MM.1S (cell line): Measurements from ENCODE around the gene SVEP1.

Experiments
- DNase-seq: peaks from one replicate; pipeline ENCODE4 v3.0.0-alpha.2; 2015
- H2AFZ ChIP-seq: fragments of 300-600 bp; sonication (generic); 2 replicates; pipeline ENCODE4 v1.6.0; 2016; ENCODE audit warnings: antibody characterized with exemption, low read length
- H3F3A ChIP-seq: fragments of 300-600 bp; sonication (generic); 2 replicates; pipeline ENCODE4 v1.6.1; 2016; ENCODE audit warnings: mild to moderate bottlenecking, antibody characterized with exemption, low read length, moderate library complexity, mixed read lengths; ENCODE audit not compliant: insufficient read depth
- H3K27ac ChIP-seq: fragments of 300-600 bp; sonication (generic); 2 replicates; pipeline ENCODE4 v1.5.1; 2016; ENCODE audit warnings: mild to moderate bottlenecking, low read length
- H3K27me3 ChIP-seq: fragments of 300-600 bp; sonication (generic); replicated peaks from 2 replicates; pipeline ENCODE4 v1.6.0; 2016; ENCODE audit warnings: low read length; ENCODE audit not compliant: insufficient read depth
- H3K36me3 ChIP-seq: fragments of 300-600 bp; sonication (generic); replicated peaks from 2 replicates; pipeline ENCODE4 v1.6.1; 2016; ENCODE audit warnings: mild to moderate bottlenecking, low read length, mixed read lengths; ENCODE audit not compliant: insufficient read depth
- H3K4me1 ChIP-seq: fragments of 300-600 bp; sonication (generic); 2 replicates; pipeline ENCODE4 v1.6.1; 2016; ENCODE audit warnings: low read length, mixed read lengths
- H3K4me2 ChIP-seq: fragments of 300-600 bp; sonication (generic); 2 replicates; pipeline ENCODE4 v1.6.0; 2016; ENCODE audit warnings: low read depth, low read length
- H3K4me3 ChIP-seq: fragments of 300-600 bp; sonication (generic); 2 replicates; pipeline ENCODE4 v1.5.1; 2016; ENCODE audit warnings: low read length, mixed read lengths
- H3K79me2 ChIP-seq: fragments of 300-600 bp; sonication (generic); 2 replicates; pipeline ENCODE4 v1.6.1; 2016; ENCODE audit warnings: mixed run types, low read length, mixed read lengths
- H3K9ac ChIP-seq: fragments of 300-600 bp; sonication (generic); 2 replicates; pipeline ENCODE4 v1.6.1; 2016; ENCODE audit warnings: low read length, mixed read lengths
- H3K9me2 ChIP-seq: fragments of 300-600 bp; sonication (generic); replicated peaks from 2 replicates; pipeline ENCODE4 v1.6.1; 2016; ENCODE audit warnings: mild to moderate bottlenecking, low read length, mixed read lengths; ENCODE audit not compliant: insufficient read depth
- H3K9me3 ChIP-seq: fragments of 300-600 bp; sonication (generic); replicated peaks from 2 replicates; pipeline ENCODE4 v1.6.1; 2016; ENCODE audit warnings: mild to moderate bottlenecking, low read length, mixed read lengths; ENCODE audit not compliant: insufficient read depth
- H4K20me1 ChIP-seq: fragments of 300-600 bp; sonication (generic); 2 replicates; pipeline ENCODE4 v1.6.1; 2016; ENCODE audit warnings: mild to moderate bottlenecking, low read length, moderate library complexity, mixed read lengths; ENCODE audit not compliant: insufficient read depth
- EZH2 ChIP-seq: fragments of 300-600 bp; sonication (generic); optimal IDR thresholded peaks from 2 replicates; pipeline ENCODE3; 2017; ENCODE audit warnings: low read depth, mild to moderate bottlenecking, antibody characterized with exemption, low read length, mixed read lengths
- EZH2phosphoT487 ChIP-seq: fragments of 300-600 bp; sonication (generic); IDR thresholded peaks from 2 replicates; pipeline ENCODE4 v1.6.1; 2018; ENCODE audit warnings: antibody characterized with exemption, low read length
- TF ChIP-seq, protein P1 (sequence below): fragments of 300-600 bp; sonication (generic); IDR thresholded peaks from 2 replicates; pipeline ENCODE4 v1.5.1; 2016; ENCODE audit warnings: antibody characterized with exemption, low read length, mixed read lengths

The SVEP1 gene

DNA sequence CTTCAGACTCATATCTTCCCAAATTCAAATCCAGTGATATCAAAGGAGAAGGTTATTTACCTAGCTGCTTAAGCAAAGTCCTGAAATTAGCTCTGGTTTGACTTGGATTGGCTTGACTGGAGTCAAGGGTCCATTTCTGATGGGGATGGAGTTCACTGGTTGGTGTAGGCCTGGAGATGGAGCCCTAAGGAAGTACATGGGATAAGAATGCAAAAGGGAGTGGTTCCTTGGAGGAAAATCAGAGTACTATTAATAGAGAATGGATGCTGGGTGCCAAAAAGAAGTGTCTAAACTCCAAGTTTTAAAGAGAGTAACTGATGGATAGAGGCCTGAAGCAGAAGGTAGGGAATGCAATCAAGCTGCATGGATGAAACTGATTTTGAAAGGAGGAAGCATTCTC, 255.7 kb downstream of the SVEP1 start:
- Histone ChIP-seq H4K20me1 (no peaks in the 10 kb centered on the region), H2AFZ (no peak overlapping the region), H3F3A (no peaks in the 10 kb centered on the region), H3K27ac (no peak overlapping the region), H3K36me3 (no peaks in the 10 kb centered on the region), H3K4me1 (no peaks in the 10 kb centered on the region), H3K9ac (no peak overlapping the region), H3K27me3 (no peaks in the 10 kb centered on the region), H3K4me3 (no peak overlapping the region), H3K9me2 (no peaks in the 10 kb centered on the region), H3K9me3 (no peaks in the 10 kb centered on the region), H3K79me2 (no peaks in the 10 kb centered on the region), H3K4me2 (no peak overlapping the region)
- no peak for TF ChIP-seq EZH2phosphoT487
- TF ChIP-seq, protein P1, sequence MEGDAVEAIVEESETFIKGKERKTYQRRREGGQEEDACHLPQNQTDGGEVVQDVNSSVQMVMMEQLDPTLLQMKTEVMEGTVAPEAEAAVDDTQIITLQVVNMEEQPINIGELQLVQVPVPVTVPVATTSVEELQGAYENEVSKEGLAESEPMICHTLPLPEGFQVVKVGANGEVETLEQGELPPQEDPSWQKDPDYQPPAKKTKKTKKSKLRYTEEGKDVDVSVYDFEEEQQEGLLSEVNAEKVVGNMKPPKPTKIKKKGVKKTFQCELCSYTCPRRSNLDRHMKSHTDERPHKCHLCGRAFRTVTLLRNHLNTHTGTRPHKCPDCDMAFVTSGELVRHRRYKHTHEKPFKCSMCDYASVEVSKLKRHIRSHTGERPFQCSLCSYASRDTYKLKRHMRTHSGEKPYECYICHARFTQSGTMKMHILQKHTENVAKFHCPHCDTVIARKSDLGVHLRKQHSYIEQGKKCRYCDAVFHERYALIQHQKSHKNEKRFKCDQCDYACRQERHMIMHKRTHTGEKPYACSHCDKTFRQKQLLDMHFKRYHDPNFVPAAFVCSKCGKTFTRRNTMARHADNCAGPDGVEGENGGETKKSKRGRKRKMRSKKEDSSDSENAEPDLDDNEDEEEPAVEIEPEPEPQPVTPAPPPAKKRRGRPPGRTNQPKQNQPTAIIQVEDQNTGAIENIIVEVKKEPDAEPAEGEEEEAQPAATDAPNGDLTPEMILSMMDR: no peak
- no peak for TF ChIP-seq EZH2
- no peak for DNase-seq

DNA sequence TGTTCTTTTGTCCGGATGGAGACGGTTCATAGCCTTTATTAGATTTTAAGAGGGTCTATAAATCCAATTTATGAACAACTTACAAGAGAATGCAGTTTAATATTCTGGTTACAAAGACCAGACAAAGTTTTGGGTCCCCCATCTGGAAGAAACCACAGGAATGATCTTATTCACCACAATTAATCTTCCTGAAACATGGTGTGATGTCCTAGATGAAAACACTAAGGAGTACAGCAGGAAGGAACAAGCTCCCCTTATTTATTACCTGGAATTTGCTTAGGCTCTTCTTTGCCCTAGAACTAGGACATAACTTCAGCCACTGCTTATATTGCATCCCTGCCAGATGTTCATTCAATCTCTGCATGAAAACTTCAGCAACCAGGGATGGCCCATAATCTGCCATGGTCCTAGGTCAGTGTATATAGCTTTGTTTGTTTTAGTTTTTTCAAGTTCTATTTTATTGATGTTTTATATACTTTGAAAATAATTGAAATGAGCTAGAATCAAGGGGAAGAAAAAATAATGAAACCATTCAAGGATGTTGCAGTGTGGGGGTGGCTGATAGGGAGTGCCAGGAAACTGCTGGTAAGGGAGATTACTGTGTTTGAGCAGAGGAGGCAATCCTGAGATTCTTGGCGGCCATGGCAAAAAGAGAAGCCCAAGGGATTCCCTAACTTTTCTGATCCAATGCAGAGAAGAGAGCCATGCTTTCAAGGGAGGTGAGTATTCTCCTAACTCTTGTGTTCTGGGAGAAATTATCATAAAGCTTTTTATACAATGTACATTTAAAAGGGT, 258.7 kb downstream of the SVEP1 start:
- Histone ChIP-seq H3K4me3 (no peak overlapping the region), H3K36me3 (no peaks in the 10 kb centered on the region), H3K4me2 (no peak overlapping the region), H3K9me3 (no peaks in the 10 kb centered on the region), H2AFZ (no peak overlapping the region), H3K79me2 (no peaks in the 10 kb centered on the region), H3K27ac (no peak overlapping the region), H3K9ac (no peak overlapping the region), H3K4me1 (peaks cover 9% of the 10 kb centered on the region), H3K27me3 (no peaks in the 10 kb centered on the region), H4K20me1 (no peaks in the 10 kb centered on the region), H3K9me2 (no peaks in the 10 kb centered on the region), H3F3A (peaks cover 12% of the 10 kb centered on the region)
- DNase-seq: no peak
- TF ChIP-seq, protein P1: no peak
- no peak for TF ChIP-seq EZH2

DNA sequence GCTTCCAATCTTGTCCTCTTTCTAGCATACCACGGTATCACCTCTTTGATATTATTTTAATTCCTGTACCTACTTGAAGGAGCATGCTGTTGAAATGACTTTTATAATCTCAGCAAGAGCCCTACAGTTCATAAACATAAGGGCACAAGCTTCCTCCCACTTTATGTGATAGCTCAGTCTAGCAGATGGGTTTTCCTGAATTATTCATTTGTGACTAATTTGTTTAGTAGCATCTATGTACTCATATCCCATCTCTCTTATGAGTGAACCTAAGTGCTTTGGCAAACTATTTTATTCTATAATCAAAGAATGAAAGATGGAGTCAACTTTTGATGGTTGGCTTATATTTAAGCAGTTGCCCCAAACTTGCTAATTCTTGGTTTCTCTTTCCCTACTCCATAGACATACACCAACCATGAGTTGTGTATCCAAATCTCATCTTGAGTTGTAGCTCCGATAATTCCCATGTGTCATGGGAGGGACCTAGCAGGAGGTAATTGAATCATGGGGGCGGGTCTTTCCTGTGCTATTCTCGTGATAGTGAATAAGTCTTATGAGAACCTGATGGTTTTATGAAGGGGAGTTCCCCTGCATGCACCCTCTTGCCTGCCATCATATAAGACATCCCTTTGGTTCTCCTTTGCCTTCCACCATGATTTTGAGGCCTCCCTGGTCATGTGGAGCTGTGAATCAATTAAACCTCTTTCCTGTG, 259.6 kb downstream of the SVEP1 start:
- no peak for TF ChIP-seq EZH2phosphoT487
- TF ChIP-seq, protein P1: no peak
- no peak for TF ChIP-seq EZH2
- Histone ChIP-seq H3K9ac (no peak overlapping the region), H4K20me1 (no peaks in the 10 kb centered on the region), H3K9me3 (no peaks in the 10 kb centered on the region), H3K27ac (no peak overlapping the region), H3K27me3 (no peaks in the 10 kb centered on the region), H3K79me2 (no peaks in the 10 kb centered on the region), H3F3A (peaks cover 13% of the 10 kb centered on the region), H3K4me3 (no peak overlapping the region), H3K4me2 (no peak overlapping the region), H3K9me2 (no peaks in the 10 kb centered on the region), H3K36me3 (no peaks in the 10 kb centered on the region), H2AFZ (no peak overlapping the region), H3K4me1 (peaks cover 12% of the 10 kb centered on the region)
- DNase-seq: no peak
